ENCODE data around the gene IFI27L2.

The IFI27L2 gene

GRCh38 chr14:94170136-94170535 is 40.7 kb upstream of the IFI27L2 start:
- no peak for TF ChIP-seq CTCF (IDR thresholded peaks at IDR 0.05)
- DNase-seq: no peak
- Histone ChIP-seq H3K4me3 (no peak overlapping the region), H3K27ac (no peak overlapping the region), H3K27me3 (peaks cover 0 to 46% of the 10 kb centered on the region in 2 donors), H3K9me3 (no peaks in the 10 kb centered on the region), H3K4me1 (peaks cover 6 to 17% (median 16%) of the 10 kb centered on the region in 4 donors), H3K36me3 (no peaks in the 10 kb centered on the region)
- intact Hi-C loops (cut with DNase I; ENCODE audit: low total_unique reads): no loop called here

DNA sequence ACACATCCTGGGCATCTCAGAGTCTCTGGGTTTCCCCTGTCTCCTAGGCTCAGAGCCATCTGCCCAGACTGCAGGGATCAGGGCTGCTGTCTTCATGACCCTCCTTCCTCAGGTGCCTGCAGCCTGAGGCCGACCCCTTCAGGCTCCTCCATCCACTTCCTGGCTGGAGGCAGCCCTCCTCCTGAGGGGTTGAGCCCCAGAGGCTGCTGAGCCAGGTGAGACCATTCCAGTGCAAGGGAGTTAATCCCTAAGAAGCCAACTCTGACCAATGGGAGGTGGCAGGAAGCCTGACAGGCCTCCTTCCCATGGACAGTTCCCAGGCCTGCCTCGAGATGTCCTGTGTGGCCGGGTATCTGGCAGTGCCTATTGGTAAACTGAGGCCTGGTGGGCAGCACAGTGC is 36.3 kb upstream of the IFI27L2 start:
- Histone ChIP-seq H3K27me3 (peaks cover 0 to 35% of the 10 kb centered on the region in 2 donors), H3K36me3 (no peaks in the 10 kb centered on the region), H3K4me3 (no peak overlapping the region), H3K4me1 (peaks cover 0 to 3% (median 0%) of the 10 kb centered on the region in 4 donors), H3K9me3 (no peaks in the 10 kb centered on the region), H3K27ac (no peak overlapping the region)
- intact Hi-C loops (cut with DNase I; ENCODE audit: low total_unique reads): no loop called here
- no peak for DNase-seq
- TF ChIP-seq CTCF (IDR thresholded peaks at IDR 0.05): no peak

GRCh38 chr14:94164685-94165431 is 35.5 kb upstream of the IFI27L2 start:
- Histone ChIP-seq H3K27ac (no peak overlapping the region), H3K27me3 (peaks cover 0 to 30% of the 10 kb centered on the region in 2 donors), H3K4me1 (peaks cover 0 to 3% (median 0%) of the 10 kb centered on the region in 4 donors), H3K36me3 (no peaks in the 10 kb centered on the region), H3K4me3 (no peak overlapping the region), H3K9me3 (no peaks in the 10 kb centered on the region)
- no peak for TF ChIP-seq CTCF (IDR thresholded peaks at IDR 0.05)
- peak in 1 of 2 donors; percentile 54 for DNase-seq
- intact Hi-C loops (cut with DNase I; ENCODE audit: low total_unique reads): no loop called here

DNA sequence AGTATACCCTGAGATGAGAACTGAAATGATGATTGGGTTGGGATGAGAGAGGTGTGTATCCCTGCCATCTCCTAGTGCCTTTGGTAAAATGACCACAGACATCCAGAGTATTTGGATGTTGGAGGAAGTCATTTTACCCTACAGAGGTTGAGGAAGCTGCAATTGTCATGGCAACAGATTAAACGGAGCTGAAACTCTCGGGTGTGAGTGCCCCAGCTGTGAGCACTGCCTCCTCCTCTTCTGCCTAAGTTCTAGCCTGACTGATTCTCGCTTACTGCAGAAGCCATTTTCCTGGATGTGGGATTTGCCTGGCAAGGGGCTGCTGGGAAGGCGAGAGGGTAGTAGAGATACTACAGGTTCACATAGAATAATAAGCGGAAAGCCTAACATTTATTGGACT is 34.4 kb upstream of the IFI27L2 start:
- Histone ChIP-seq H3K27ac (no peak overlapping the region), H3K36me3 (no peaks in the 10 kb centered on the region), H3K9me3 (no peaks in the 10 kb centered on the region), H3K4me1 (peaks cover 0 to 3% (median 0%) of the 10 kb centered on the region in 4 donors), H3K27me3 (peaks cover 0 to 30% of the 10 kb centered on the region in 2 donors), H3K4me3 (no peak overlapping the region)
- DNase-seq: no peak
- intact Hi-C loops (cut with DNase I; ENCODE audit: low total_unique reads): no loop called here
- no peak for TF ChIP-seq CTCF (IDR thresholded peaks at IDR 0.05)

GRCh38 chr14:94162466-94162865 is 33.1 kb upstream of the IFI27L2 start:
- H3K27ac ChIP-seq: no peak overlapping the region
- H3K36me3 ChIP-seq: no peaks in the 10 kb centered on the region
- peaks cover 0 to 3% (median 0%) of the 10 kb centered on the region in 4 donors for H3K4me1 ChIP-seq
- peaks cover 0 to 36% of the 10 kb centered on the region in 2 donors for H3K27me3 ChIP-seq
- intact Hi-C loops (cut with DNase I; ENCODE audit: low total_unique reads): no loop called here
- H3K9me3 ChIP-seq: no peaks in the 10 kb centered on the region
- no peak overlapping the region for H3K4me3 ChIP-seq
- DNase-seq: no peak
- TF ChIP-seq CTCF (IDR thresholded peaks at IDR 0.05): no peak
